ENCODE results near the gene UPF2. TPM values are rescaled to one million over a fixed set of nuclear protein-coding genes. Genes with fewer than 3 reads are reported as not detected.
A peak's percentile ranks its signal among the peaks of the same experiment; 100 is the strongest.

UPF2 gene
- total and polyA plus RNA-seq, 8 donors, result 6.1 to 12.5 (median 9.0) TPM

DNA sequence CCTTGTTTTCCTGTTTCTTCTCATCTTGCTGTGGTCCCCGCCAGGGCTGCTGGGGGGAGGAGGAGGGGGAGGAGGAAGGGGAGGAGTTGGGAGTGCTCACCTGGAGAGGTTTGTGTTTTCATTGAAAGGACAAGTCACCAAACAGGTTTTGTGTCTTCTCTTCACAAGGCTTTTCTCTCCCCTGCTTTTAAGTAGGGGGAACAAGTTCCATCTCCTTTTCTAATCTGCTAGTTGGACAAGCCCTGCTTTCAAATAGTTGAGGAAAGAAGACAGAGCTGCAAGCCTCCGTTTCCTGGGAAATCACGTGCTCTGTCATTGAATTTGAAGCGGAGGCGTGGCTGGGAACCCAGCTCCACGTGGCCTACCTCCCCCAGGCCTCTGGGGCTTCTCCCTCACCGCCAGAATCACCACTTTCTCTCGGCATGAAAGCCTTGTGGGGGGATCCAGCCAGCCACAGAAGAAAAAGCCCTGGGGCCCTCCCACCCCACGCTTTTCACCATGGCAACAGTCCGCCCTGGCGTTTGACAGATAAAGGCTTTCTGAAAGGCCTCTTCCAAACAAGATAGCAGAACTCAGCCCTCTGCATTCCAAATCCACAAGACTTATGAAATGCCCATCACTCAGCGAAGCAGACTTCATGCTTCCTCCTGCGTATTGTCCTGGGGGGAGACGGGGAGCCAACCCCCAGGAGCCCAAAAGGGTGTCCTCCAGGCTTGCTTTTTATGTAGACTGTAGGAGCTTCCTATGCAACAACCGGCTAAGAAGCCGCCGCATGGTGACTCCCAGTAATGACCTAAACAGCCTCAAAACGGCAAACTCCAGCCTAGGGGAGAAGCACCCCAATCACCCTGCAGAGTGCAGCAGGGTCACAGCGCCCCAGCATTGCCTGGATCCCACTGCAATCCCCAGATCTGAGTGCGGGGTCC is 167.8 kb downstream of the UPF2 start:
- H3K9me3 ChIP-seq, result no peaks in the 10 kb centered on the region
- peak in 5 of 6 donors; percentile 48 to 68 (median 62) for DNase-seq
- H3K4me3 ChIP-seq, result no peak overlapping the region
- intact Hi-C loops (cut with DNase I), result no loop called here
- H3K27me3 ChIP-seq, result no peaks in the 10 kb centered on the region
- peak; percentile 47 to 67 (median 60) for ATAC-seq
- peaks cover 0 to 6% (median 0%) of the 10 kb centered on the region in 3 donors for H3K36me3 ChIP-seq
- H3K4me1 ChIP-seq, result peaks cover 14 to 21% (median 17%) of the 10 kb centered on the region in 3 donors
- FAIRE-seq, result no peak
- TF ChIP-seq, protein P1, sequence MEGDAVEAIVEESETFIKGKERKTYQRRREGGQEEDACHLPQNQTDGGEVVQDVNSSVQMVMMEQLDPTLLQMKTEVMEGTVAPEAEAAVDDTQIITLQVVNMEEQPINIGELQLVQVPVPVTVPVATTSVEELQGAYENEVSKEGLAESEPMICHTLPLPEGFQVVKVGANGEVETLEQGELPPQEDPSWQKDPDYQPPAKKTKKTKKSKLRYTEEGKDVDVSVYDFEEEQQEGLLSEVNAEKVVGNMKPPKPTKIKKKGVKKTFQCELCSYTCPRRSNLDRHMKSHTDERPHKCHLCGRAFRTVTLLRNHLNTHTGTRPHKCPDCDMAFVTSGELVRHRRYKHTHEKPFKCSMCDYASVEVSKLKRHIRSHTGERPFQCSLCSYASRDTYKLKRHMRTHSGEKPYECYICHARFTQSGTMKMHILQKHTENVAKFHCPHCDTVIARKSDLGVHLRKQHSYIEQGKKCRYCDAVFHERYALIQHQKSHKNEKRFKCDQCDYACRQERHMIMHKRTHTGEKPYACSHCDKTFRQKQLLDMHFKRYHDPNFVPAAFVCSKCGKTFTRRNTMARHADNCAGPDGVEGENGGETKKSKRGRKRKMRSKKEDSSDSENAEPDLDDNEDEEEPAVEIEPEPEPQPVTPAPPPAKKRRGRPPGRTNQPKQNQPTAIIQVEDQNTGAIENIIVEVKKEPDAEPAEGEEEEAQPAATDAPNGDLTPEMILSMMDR (IDR thresholded peaks at IDR 0.05), result no peak
- WGBS, 2 donors, result 37 to 44% methylated on average over 20 of the region's 20 CpGs
- peak overlapping the region; percentile 77 to 91 (median 90) for H3K27ac ChIP-seq

DNA sequence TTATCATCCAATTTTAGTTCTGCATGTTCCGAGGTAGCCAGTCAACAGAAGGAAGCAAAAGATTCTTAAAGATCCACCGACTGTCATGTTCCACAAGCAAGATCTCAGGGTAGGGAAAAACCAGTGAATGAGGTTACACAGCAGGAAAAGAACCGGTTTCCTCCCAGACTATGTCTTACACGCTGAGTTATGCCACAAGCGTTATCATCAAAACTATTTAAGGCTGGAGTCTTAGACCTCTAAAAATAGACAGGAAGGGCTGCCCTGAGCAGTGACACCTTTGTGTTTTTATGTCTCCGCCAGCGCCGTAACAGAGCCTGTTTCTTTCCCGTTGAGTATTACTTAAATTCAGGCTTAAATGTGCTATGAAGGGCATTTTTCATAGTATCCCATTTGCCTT is 171.1 kb downstream of the UPF2 start:
- Histone ChIP-seq H3K27me3 (no peaks in the 10 kb centered on the region), H3K27ac (no peak overlapping the region), H3K4me3 (no peak overlapping the region), H3K4me1 (peaks cover 14 to 20% (median 17%) of the 10 kb centered on the region in 3 donors), H3K36me3 (peaks cover 0 to 20% (median 0%) of the 10 kb centered on the region in 3 donors), H3K9me3 (no peaks in the 10 kb centered on the region)
- DNase-seq (no peak), FAIRE-seq (no peak), ATAC-seq (no peak)
- intact Hi-C loops (cut with DNase I), result no loop called here
- 81 to 82% methylated on average over 9 of the region's 9 CpGs for WGBS, 2 donors
- TF ChIP-seq, protein P1 (IDR thresholded peaks at IDR 0.05), result no peak

DNA sequence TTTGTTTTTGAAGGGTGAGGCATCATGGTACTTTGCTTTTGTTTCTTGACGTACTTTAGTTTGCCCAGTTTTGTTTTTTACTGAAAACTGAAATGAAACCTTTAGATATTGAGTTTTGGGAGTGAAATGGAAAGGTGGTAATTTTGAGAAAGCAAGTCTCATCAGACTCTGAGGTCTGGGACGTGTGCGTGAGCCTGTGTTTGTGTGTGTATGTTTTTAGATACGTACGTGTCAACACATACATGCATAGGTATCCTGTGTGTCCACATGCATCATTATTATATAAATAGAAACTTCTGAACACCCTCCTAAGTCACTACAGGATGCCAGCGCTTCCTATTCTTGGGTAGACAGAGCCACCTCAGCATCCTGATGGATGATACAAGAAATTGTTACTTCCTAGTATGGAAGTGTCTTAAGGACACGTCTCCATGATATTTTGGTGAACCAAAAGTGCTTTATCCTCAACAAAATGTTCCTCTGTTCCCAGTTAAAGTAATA is 171.7 kb downstream of the UPF2 start:
- TF ChIP-seq, protein P1 (IDR thresholded peaks at IDR 0.05), result no peak
- H3K36me3 ChIP-seq, result peaks cover 0 to 25% (median 0%) of the 10 kb centered on the region in 3 donors
- no peak overlapping the region for H3K27ac ChIP-seq
- intact Hi-C loops (cut with DNase I), result no loop called here
- no peak for FAIRE-seq
- no peaks in the 10 kb centered on the region for H3K9me3 ChIP-seq
- WGBS, 2 donors, result 89 to 91% methylated on average over 7 of the region's 7 CpGs
- peaks cover 14 to 15% (median 14%) of the 10 kb centered on the region in 3 donors for H3K4me1 ChIP-seq
- DNase-seq, result peak in 1 of 6 donors; percentile 14
- no peaks in the 10 kb centered on the region for H3K27me3 ChIP-seq
- ATAC-seq, result no peak
- H3K4me3 ChIP-seq, result no peak overlapping the region

DNA sequence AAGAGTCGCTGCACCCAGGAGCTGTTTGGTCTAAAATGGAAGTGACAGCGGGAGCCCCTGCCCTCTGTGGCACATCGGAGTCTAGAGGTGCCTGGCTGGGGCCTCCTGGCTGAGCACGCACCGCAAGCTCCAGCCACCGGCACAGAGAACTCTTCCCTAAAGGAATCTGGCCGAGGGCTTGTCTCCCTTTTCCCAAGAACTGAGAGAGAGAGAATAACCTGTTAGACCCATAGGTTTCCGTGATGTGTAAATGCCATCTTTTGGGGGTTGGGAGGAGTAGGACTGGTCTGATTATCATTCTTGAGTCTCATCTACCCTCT is 172.2 kb downstream of the UPF2 start:
- peaks cover 0 to 26% (median 0%) of the 10 kb centered on the region in 3 donors for H3K36me3 ChIP-seq
- ATAC-seq, result no peak
- WGBS, 2 donors, result 87 to 90% methylated on average over 8 of the region's 8 CpGs
- TF ChIP-seq, protein P1 (IDR thresholded peaks at IDR 0.05), result no peak
- no peak overlapping the region for H3K27ac ChIP-seq
- intact Hi-C loops (cut with DNase I), result no loop called here
- no peak for DNase-seq
- H3K4me1 ChIP-seq, result peaks cover 8 to 9% (median 9%) of the 10 kb centered on the region in 3 donors
- no peaks in the 10 kb centered on the region for H3K9me3 ChIP-seq
- no peaks in the 10 kb centered on the region for H3K27me3 ChIP-seq
- no peak for FAIRE-seq
- H3K4me3 ChIP-seq, result no peak overlapping the region

Other genes with a start within 250 kb of the UPF2 start
- gene PROSER2, start 219.5 kb downstream of the UPF2 start, total RNA-seq, result 10 to 100 TPM in 3 of 6 donors, 1 to 10 TPM in 3; 5.7 to 21.2 (median 11.1) TPM
- gene PROSER2, start 219.5 kb downstream of the UPF2 start, polyA plus RNA-seq, result 10 to 100 TPM in 1 of 2 donors, 1 to 10 TPM in 1; 8.1 to 12.4 TPM
- 10 to 100 TPM; 17.3 to 25.1 (median 21.5) TPM for gene DHTKD1, start 26.1 kb upstream of the UPF2 start, total RNA-seq
- 10 to 100 TPM in 1 of 2 donors, 1 to 10 TPM in 1; 9.6 to 11.3 TPM for gene DHTKD1, start 26.1 kb upstream of the UPF2 start, polyA plus RNA-seq
- gene SEC61A2, start 86.9 kb upstream of the UPF2 start, total RNA-seq, result 1 to 10 TPM; 1.1 to 2.8 (median 1.9) TPM
- gene SEC61A2, start 86.9 kb upstream of the UPF2 start, polyA plus RNA-seq, result 1 to 10 TPM; 1.6 to 6.4 TPM
- gene NUDT5, start 153.1 kb upstream of the UPF2 start, total RNA-seq, result 10 to 100 TPM in 5 of 6 donors, 1 to 10 TPM in 1; 9.1 to 20.0 (median 18.1) TPM
- 10 to 100 TPM; 15.1 to 20.0 TPM for gene NUDT5, start 153.1 kb upstream of the UPF2 start, polyA plus RNA-seq
- 10 to 100 TPM; 13.5 to 26.5 (median 21.1) TPM for gene CDC123, start 153.4 kb upstream of the UPF2 start, total RNA-seq
- 10 to 100 TPM; 12.2 to 23.7 TPM for gene CDC123, start 153.4 kb upstream of the UPF2 start, polyA plus RNA-seq

All from pancreas (tissue), 10 donors.